ENCODE measurements around the gene RHOA.

DNA sequence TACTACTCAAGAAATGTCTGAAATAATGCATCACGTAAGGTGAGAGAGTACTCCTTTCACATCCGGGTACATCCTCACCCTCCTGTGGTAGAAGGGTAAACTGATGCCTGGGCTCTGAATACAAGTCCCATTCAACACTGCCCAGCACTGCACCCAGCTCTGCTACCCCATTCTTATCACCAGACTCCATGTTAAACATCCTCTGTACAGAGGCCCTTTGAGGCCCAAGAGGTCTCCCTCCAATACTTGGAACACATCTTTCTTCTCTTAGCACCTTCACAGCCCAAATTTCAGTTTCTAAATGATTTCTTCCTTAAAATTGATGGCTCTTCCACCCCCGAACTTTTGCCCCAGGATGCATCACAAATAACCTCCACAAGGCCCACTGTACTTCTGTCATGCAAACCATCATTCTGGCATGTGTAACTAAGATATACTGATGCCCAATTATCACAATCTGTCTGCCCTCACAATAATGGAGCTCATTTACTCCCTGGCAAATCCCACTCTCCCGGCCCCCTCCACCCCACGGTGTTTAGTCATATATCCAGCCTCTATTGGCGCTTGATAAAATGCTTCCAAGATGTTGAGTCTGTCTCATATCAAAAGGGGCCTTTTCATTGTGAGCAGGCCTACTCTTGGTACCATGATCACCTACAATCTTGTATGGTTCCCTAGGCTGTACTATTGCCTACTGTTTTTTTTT is 41.0 kb downstream of the RHOA start:
- no peak for TF ChIP-seq POLR2A (IDR thresholded peaks at IDR 0.05)
- TF ChIP-seq, protein P1, sequence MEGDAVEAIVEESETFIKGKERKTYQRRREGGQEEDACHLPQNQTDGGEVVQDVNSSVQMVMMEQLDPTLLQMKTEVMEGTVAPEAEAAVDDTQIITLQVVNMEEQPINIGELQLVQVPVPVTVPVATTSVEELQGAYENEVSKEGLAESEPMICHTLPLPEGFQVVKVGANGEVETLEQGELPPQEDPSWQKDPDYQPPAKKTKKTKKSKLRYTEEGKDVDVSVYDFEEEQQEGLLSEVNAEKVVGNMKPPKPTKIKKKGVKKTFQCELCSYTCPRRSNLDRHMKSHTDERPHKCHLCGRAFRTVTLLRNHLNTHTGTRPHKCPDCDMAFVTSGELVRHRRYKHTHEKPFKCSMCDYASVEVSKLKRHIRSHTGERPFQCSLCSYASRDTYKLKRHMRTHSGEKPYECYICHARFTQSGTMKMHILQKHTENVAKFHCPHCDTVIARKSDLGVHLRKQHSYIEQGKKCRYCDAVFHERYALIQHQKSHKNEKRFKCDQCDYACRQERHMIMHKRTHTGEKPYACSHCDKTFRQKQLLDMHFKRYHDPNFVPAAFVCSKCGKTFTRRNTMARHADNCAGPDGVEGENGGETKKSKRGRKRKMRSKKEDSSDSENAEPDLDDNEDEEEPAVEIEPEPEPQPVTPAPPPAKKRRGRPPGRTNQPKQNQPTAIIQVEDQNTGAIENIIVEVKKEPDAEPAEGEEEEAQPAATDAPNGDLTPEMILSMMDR (IDR thresholded peaks at IDR 0.05 in 8 of 11, conservative IDR thresholded peaks at IDR 0.05 in 3 of 11): no peak

Data from spleen (tissue), 7 donors.